IMR-90 (cell line): Measurements from ENCODE around the gene SPPL3.

Experiments
- CTCF ChIP-seq: conservative IDR thresholded peaks from 2 replicates; pipeline ENCODE4 v1.5.1; 2012; ENCODE audit warnings: mild to moderate bottlenecking, low read depth, low read length, improper control_type of control experiment
- RAD21 ChIP-seq: IDR thresholded peaks from 2 replicates; pipeline ENCODE4 v1.6.1; 2012; ENCODE audit warnings: low read length, improper control_type of control experiment

- TF ChIP-seq CTCF (no peak), RAD21 (no peak)
These were observed 128.2 kb downstream of the SPPL3 start for GRCh38 chr12:120775862-120776552.
